G401.6 (cell line): Measurements from ENCODE around the gene MYO5A.
"Not testable (repeated sequence)": the region's sequence is repeated elsewhere in the genome, so short reads cannot be mapped to it uniquely, and the experiment has no call there.

ENCODE experiments used
- FAIRE-seq: peaks from 2 replicates; lab custom pipeline; 2012; peaks lifted over from hg19 to GRCh38; lab: Jason Lieb, UNC

The MYO5A gene

GRCh38 chr15:52505151-52505550 is 23.5 kb downstream of the MYO5A start:
- no peak for FAIRE-seq

DNA sequence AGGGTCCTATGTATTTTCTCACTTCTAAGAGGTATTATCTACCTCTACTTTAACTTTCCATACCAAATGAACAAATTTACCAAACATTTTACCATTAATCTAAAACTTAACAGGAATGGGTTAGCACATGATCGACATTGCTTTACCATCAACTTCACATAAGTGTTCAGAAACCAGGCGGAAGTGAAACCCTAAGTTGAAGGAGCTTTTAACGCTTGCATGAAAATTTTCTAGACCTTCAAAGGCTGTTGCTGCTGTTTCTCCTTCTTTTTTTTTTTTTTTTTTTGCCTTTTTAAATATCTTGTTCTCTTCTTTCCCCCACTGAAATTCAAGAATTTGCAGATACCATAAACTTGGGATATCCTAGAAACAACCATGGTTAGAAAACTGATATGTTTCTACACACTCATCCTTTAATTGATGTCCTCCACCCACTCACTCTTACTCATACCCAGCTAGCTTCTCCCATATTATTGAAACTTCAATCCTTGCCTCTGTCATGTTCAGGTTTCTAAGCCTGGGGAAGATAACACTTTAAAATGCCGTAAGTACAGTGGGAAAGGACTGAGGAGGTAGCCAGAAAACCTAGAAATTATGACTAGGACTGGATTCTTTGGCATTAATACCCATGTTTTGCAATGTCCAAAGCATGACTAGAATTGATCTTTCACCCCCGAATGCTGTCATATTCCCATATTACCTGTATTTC is 24.7 kb downstream of the MYO5A start:
- no peak for FAIRE-seq

- FAIRE-seq = no peak
Observed at GRCh38 chr15:52502608-52503007, 26.1 kb downstream of the MYO5A start.

DNA sequence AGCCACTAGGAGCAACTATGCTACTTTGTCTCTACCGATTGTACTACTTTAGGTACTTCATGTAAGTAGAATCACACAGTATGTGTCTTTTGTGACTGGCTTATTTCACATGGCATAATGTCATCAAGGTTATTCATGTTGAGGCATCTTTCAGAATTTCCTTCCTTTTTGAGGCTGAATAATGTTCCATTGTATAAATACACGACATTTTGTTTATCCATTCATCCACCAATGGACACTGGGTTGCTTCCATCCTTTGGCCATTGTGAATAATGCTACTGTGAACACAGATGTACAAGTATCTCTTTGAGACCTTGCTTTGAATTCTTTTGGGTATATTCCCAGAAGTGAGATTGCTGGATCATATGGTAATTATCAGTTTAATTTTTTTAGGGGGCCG is 29.2 kb downstream of the MYO5A start:
- FAIRE-seq = no peak

DNA sequence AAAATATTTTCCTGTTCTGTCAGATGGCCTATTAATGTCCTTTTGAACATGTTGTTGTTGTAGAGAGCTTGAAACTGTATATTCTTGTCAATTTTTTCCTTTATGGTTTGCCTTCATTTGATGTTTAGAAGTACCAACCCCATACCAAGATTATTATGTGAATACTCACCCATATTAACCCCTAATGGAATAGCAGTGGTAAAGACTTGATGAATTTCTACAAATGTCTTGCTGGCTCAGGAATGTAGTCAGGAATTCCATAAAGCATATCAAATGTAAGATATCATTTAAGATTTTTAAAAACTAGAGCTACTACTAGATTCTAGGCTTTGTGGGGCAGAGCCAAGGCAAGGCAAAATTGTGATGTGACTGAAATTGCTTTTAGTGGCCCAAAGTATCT is 30.0 kb downstream of the MYO5A start:
- no peak for FAIRE-seq

DNA sequence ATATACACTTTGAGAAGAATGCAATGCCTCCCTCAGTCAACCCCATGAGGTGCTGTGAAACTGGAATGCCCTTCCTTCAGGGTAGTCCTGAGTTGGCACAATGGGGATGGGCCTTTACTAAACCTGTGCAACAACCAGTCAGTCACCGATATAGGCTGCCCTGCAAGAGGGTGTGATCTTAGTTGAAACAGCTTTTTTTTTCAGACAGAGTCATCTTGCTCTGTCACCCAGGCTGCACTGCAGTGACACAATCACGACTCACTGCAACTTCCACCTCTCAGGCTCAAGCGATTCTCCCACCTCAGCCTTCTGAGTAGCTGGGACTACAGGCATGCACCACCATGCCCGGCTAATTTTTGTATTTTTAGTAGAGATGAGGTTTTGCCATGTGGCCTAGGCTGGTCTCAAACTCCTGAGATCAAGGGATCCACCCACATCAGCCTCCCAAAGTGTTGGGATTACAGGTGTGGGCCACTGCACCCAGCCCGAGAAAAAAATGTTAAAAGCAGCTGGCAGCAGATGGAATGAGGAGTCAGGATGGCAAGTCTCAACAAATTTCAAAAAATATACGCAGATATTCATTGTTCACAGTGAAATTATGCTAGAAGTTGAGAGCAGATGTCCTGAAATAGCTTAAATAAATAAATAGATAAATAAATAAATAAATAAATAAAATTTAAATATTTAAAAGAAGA is 31.8 kb downstream of the MYO5A start:
- no peak for FAIRE-seq

DNA sequence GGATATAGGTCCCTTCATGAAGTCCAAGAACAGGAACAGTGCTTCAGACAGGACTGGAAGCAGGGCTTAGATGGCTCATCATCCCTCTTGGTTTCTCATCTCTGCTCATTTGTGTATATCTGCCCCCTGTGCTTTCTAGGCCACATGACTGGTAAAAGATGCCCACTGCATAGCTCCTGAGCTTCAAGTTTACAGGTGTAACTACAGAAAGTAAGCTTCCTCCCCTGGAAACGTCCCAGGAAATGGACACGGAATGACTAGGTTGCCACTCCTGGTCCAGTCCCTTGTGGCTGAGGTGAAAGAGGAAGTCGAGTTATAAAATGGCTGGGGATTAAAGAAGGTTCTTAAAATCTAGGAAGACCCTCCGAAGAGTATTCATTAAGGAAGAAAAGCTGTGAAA is 32.5 kb downstream of the MYO5A start:
- FAIRE-seq = no peak

DNA sequence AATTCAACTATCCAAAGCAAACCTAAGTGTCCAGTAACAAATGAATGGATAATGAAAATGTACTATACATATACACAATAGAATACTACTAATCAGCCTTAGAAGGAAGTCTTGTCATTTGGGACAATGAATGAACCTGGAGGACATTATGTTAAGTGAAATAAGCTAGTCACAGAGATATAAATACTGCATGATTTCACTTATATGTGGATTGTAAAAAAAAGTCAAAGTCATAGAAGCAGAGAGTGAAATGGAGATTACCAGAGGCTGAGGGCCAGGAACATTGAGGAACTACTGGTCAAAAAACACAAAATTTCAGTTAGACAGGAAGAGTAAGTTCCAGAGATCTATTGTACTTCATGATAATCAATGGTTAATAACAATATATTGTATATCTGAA is 33.6 kb downstream of the MYO5A start:
- no peak for FAIRE-seq

- FAIRE-seq = no peak
Observed at GRCh38 chr15:52493968-52494367, 34.7 kb downstream of the MYO5A start.

DNA sequence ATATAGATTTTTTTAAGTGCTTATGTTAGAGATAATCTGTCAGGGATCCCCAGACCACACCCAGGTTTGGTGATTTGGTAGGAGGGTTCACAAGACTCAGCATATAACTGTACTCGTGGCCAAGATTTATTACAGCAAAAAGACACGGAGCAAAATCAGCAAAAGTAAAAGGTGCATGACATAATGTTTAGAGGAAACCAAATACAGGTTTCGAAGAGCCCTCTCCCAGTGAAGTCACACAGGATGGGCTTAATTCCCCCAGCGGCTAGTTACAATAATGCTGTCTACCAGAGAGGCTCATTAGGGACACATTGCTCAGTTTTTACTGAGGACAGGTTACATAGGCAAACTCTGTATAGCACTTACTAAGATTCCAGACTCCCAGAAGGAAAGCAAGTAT is 36.5 kb downstream of the MYO5A start:
- no peak for FAIRE-seq

- no peak for FAIRE-seq
Observed at GRCh38 chr15:52491472-52491871, 37.2 kb downstream of the MYO5A start.

- FAIRE-seq = not testable (repeated sequence)
Observed at GRCh38 chr15:52489430-52489829, 39.2 kb downstream of the MYO5A start.

GRCh38 chr15:52488830-52489229 is 39.9 kb downstream of the MYO5A start:
- no peak for FAIRE-seq

DNA sequence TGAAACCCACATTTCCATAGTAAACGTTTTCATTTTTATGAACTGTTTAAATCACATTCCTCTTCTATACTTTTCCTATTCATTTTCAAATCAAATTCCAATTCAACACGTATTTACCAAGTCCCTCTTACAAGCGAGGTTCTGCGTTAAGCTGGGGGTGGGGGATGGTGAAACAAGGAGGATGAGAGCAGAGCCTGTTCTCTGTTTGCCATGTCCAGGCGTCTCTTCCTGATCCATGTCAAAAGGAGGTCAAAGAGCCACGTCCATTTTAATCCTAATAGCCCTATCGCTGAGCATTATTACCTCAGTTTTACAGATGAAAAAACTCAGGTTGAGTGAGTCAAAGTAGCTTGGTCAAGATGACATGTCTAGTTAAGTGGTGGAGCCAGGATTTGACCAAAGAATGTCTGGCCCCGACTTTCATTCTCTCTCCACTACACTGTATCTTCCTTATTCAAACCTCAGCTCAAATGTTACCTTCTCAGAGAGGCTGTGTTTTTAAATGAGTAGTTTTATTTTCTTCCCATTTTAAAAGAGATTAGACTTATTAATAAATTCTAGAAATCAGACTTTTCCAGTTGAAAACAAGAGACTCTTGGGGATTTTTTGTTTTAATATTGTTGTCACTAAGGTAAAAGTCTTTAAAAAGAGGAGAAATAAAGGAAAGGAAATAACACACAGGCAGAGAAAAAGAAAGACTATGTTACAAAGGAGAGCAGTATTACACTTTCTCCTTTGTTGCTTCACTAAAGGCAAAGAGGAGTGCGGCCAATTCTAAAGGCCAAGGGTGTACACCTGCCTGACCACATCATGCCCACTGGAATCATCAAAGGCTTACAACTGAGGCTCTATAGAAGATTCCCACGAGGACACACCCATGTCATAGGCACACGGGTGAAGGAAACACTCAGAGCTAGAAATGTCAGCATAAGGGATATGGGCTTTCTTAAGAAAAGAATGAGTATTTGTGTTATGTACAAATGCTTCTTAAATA is 42.4 kb downstream of the MYO5A start:
- FAIRE-seq = no peak

GRCh38 chr15:52485290-52485689 is 43.4 kb downstream of the MYO5A start:
- FAIRE-seq = no peak

GRCh38 chr15:52483707-52484106 is 45.0 kb downstream of the MYO5A start:
- no peak for FAIRE-seq

DNA sequence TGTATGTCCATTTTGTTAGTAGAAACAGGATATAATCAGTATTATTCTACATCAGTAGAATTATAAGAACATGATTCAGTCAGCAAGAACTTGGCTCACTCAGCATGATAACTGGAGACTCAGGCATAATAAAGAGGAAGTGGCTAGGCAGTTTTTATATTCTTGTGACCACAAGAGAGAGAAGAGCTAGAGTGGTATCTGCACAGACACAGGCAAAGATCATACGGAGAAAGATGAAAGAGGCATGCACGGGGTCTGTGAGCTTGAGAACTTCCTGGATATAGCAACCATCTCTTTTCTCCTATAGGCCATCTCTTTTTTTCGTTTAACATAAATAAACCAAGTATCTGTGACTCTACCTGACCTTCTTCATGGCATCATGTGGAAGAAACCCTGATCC is 46.8 kb downstream of the MYO5A start:
- no peak for FAIRE-seq

GRCh38 chr15:52480990-52481389 is 47.7 kb downstream of the MYO5A start:
- no peak for FAIRE-seq

DNA sequence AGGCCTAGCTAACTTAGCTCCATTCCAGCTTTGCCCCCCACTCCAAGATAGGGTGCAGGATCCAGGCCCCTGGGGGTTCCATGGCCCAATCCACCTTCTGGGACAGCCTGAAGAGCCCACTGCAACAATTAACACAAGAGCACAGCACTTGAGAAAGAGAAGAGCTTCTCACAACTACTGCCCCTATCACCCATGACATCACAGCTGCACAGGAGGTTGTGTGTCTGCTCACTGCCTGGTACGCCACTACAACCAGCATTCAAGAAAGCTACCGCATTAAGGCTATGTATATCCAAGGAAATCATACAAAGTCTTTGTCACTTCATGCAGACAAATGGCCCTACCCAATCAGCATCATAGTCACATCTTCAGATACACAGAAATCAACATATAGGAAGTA is 62.0 kb downstream of the MYO5A start:
- no peak for FAIRE-seq

GRCh38 chr15:52466134-52466701 is 62.5 kb downstream of the MYO5A start:
- FAIRE-seq = no peak

DNA sequence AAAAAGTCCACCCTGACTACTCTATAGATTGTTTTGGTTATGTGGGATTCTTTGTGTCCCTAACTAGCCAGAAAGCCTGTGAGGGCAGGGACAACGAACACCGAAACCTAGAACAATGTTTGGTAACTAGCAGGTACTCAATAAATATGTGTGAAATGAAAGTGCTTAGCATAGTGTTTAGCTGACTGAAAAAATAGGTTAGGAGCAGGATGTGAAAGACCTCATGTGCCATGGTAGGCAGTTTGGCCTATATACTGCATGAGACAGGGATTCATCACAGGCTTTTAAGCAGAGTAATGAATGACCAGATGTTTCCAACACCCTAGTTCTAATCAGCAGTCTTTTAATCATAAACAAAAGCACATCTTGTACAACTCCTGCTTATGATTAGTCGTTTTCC is 64.2 kb downstream of the MYO5A start:
- no peak for FAIRE-seq

DNA sequence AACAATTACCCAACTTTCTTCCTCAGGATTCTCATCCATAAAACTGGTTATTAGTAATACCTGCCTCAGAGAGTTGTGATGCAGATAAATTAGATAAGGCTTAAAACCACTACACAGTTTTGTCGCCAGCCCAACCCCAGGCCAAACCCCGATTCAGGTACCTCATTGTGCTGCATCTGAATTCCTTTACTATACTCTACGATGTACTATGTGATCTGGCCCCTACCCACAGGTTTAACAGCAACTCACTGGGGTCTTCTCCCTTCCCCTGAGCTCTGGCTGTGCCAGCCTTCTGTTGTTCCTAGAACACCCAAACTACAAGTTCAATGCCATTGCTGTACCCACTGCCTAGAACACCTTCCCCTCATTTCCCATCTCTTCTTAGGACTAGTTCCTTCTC is 64.6 kb downstream of the MYO5A start:
- no peak for FAIRE-seq

- no peak for FAIRE-seq
Observed at GRCh38 chr15:52463638-52464037, 65.0 kb downstream of the MYO5A start.
